ENCODE results near the gene NSG2.

NSG2 gene

DNA sequence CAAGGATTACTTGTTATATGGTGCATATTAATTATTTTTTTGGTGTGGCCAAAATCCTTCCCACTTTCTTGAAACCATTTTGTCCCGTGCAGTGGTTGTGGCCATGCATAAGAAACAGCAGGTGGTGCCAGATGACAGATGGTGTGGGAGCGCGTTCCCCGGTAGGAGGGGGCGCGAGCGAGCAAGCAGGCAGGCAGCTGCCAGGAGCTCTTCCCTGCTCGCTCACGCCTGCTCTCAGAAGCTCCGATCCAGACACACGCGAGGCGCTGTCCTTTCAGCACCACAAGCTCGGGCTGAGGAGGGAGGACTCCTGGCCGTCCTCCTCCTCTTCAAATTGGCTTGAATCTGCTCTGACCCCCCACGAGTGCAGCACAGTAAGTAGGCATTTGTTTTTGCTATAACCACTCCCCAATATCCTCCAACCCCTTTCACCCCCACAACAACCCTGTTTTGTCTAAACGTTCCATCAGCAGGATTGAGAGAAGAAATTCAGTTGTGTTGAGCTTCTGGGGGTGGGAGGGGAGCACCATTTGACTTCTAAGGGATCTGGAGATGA, at the start of gene NSG2:
TSS of gene NSG2 (plus strand) at position 237 of the 556 bp plus-strand sequence. CDS start 1,050 bp downstream, outside the sequence.
- peak; percentile 87 for DNase-seq

DNA sequence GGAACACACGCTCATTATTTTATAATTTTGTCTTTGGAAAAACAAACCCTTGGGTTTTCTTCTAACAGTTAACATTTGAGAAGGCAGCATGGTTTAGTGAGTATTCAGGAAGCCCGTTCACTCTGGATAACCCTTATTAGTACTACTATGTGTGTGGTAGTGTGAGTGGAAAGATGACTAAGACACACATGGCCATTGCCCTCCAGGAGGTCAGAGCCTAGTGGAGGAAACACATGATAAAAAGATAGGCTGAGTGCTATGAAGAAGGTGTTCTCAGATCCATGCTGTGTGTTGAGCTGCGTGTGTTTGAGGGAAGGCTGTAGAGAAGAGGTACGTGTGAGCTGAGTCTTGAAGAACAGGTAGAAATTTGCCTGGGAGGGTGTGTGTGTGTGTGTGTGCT, 48.2 kb upstream of the NSG2 start:
- no peak for DNase-seq

DNA sequence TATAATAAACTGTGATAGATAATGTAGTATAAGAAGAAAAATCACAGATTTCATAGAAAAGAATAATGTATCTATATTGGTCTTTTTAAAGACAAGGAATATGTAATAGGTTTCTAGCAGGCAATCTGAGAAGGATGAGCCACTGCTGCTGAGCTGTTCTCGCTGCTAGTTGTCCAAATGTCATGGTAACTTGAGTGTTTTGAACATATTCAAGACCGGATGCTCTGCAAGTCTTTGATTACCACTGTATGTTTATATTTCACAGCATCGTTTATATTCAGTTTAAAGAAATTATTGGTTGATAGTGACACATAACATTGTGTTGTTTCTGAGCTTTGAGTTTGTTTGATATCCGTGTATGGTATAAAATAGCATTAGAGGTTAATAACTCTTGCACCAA, 47.0 kb upstream of the NSG2 start:
- DNase-seq: no peak

DNA sequence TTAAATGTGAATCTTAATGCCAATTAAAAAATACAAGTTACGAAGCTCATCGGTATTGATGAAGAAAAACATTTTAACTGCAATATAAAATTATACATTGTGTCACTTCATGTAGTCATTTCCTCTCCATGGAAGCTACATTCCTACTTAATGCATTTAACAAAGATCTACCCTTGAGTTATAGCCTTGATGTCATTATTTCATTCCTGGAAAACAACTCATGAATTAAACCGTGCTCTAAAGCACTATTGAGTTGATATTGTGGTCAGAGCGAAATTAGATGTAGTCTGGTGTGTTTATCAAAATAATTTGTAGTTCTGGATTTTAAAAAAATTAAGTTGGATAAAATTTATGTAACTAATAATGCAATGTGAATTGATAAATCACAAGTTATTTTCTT, 45.4 kb upstream of the NSG2 start:
- no peak for DNase-seq

DNA sequence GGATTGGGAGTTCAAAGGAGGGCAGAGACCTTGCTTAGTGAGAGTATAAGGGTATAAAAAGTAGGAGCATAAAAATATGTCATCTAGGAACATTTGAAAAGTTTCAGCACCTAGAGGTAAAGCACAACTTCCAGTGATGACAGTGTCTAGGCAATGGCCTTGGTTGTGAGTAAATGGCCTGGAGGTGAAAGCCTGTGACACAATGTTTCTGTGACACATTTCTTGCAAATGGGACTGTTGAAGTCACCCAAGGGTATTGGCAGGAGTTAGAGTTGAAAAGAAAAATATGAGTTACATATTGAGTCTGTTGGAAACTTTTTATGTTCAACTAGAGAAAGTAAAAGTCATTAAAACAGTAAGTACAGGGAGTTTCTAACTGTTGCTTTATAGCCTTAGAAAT, 41.7 kb upstream of the NSG2 start:
- DNase-seq: no peak

DNA sequence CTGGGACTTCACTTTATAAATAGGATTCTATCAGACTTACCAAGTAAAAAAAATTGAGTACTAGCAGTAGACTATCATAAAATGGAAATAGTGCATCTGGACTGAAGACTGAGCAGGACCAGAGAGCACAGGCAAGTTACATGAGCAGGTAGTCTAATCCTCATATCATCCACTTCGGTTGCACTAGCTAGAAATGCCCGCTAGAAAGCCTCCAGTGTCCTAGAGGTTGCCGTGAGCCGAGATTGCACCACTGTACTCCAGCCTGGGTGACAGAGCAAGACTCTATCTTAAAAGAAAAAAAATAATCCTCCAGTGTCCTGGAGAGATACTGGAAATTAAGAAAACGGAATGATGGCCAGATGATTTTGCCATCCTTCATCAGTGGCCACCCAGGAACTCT, 36.6 kb upstream of the NSG2 start:
- no peak for DNase-seq

DNA sequence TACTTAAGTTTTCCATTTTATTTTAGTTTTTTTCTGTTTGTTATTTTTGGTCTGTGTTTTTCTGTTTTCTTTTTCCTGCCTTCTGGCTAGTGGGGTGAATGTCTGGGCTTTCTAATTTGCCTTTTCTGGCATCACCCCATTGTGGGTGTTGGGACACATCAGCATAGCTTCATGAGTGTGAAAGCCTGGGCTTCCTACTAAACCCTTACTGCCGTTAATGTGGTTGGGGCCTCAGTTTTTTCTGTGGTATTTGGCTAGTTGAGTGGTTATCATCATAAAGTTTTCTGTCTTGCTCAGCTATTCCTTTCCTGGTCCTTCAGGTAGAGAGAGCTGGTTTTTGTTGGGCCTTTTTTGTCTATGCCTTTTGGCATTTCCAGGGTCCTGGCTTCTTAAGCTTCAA, 35.1 kb upstream of the NSG2 start:
- DNase-seq: no peak

DNA sequence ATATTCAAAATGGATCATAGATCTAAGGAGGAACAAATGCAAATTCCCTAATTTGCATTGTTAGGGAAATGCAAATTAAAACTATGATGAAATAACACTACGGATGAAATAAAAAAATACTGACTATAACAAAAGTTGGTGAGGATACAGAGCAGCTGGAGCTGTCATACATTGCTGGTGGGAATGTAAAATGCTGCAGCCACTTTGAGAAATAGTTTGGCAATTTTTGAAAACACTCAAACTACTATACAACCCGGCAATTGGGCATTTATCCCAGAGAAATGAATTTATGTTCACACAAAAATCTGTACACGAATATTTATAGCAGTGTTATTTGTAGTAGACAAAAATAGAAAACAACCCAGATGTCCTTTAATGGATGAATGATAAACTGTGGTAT, 34.1 kb upstream of the NSG2 start:
- DNase-seq: no peak

DNA sequence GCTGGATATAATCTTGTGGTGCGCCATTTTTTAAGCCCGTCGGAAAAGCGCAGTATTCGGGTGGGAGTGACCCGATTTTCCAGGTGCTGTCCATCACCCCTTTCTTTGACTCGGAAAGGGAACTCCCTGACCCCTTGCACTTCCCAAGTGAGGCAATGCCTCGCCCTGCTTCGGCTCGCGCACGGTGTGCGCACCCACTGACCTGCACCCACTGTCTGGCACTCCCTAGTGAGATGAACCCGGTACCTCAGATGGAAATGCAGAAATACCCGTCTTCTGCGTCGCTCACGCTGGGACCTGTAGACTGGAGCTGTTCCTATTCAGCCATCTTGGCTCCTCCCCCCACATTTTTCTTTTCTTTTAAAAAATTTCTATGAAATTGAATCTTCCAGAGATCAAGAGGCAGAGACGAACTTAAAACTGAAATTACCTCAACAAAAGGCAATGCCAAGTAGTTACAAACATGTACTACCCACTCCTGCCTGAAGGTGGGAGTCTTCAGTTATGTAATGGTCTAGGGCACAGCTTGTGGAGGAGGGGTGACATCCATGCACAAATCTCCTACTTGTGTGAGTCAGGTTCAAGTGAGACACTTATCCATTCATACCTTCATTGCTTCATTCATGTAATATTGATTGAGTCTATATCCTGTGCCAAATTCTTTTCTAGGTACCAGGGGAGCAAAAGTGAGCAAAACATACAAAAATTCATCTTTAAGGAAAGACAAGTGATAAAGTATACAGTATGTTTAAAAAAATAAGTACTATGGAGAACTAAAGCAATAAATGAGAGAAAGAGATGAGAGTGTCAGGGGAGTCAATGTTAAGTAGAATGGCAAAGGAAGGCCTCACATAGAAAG, 25.2 kb upstream of the NSG2 start:
- DNase-seq: peak; percentile 32

DNA sequence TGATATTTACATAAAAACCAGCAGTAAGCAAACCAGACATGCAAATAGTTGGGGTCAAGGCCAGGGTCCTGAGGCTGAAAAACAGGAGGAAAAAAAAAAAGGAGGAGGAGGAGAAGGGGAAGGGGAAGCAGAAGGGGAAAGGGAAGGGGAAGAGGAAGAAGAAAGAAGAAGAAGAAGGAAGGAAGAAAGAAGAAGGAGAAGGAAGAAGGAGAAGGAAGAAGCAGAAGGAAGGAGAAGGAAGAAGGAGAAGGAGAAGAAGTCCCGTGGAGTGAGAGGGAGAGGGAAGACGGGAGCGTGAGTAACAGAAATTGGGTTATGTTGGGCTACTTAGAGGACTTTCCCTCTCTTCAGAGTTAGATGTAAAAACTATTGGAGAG, 24.6 kb upstream of the NSG2 start:
- no peak for DNase-seq

DNA sequence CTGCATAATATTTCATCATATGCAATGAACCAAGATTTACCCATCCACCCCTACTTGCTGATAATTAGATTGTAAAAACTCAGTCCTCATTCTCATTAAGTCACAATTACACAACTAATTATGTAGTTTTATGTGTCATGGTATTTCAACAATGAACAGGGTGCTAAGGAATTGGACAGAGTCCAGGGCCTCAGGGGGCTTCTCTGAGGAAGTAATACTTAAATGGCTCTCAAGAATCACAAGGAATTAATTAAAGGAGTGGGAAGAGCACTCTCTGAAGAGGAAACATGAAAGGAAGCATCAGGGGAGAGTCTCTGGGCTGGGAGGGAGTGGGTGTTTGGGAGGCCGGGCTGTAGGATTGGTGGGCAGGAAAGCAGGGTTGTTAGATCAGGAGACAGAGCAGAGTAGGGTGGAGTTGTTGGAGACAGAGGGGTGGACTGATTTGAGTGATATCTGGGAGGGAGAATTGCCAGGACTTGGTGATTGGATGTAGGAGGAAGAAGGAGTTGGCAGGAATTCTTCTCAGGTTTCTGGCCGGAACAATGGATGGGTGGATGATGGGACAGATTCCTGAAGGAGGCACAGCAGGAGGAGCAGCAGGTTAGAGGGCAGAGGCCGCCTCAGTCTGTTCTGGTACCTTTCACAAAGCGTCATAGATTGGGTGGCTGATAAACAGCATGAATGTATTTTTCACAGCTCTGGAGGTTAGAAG, 23.0 kb upstream of the NSG2 start:
- DNase-seq: no peak

DNA sequence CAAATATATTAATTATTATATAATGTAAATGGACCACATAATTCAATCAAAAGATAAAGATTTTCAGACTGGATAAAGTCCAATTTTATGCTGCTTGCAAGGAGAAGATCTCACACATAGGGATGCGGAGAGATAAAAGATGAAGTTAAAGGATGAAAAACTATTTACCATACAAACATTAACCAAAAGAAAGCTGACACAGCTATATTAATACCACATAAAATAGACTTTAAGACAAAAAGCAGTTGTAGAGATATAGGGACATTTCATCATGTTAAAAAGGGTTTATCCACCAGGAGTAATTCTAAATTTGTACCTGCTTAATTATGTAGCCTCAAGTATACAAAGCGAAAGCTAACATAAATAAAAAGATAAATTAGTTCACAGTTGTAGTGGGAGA, 15.2 kb upstream of the NSG2 start:
- no peak for DNase-seq

DNA sequence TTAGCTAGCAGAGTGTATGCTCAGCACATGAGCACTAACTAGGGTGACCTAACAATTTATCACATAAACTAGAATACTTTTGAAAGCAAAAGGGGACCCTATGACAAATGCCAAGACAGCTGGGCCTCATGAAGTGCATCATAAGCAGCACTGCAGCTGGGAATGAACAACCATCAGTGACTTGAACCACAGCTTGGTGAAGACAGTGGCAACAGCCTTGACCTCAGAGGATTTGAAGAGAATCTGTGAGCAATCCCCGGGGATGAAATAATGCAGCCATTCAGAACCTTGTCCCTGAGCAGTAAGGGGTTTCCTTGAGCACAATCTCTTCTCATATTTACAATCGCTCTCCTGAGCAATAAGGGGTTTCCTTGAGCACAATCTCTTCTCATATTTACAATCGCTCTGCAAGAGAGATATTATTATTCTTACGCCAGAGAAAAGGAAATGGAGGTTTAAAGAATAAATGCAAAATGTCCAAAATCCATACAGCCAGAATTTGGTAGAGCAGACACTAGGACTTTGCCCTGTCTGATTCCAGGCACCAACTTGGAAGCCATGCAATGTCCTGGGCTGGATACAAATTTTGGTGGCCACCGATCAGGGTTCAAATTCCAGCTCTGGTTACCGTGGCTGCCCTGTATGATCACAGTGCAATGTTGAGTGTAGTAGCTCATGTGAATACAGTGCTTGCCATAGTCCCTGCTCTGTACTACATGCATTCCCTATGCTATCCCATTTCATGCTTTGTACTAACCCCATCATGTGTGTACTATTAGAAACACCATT, 846 bp upstream of the NSG2 start:
- no peak for DNase-seq

DNA sequence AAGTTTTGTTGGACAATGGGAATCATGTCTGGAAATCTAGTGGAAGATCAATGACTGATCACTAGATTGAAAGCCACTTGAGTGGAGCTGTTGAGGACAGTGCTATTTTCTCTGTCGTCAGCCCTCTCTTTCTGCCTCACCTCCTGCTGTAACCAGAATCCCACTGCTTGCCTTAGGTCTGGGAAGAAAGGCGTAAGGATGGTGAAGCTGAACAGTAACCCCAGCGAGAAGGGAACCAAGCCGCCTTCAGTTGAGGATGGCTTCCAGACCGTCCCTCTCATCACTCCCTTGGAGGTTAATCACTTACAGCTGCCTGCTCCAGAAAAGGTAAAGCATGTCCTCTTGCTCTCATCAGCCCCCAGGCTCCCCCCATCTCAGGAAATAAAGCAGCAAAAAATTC, 1.1 kb downstream of the NSG2 start:
- DNase-seq: no peak

DNA sequence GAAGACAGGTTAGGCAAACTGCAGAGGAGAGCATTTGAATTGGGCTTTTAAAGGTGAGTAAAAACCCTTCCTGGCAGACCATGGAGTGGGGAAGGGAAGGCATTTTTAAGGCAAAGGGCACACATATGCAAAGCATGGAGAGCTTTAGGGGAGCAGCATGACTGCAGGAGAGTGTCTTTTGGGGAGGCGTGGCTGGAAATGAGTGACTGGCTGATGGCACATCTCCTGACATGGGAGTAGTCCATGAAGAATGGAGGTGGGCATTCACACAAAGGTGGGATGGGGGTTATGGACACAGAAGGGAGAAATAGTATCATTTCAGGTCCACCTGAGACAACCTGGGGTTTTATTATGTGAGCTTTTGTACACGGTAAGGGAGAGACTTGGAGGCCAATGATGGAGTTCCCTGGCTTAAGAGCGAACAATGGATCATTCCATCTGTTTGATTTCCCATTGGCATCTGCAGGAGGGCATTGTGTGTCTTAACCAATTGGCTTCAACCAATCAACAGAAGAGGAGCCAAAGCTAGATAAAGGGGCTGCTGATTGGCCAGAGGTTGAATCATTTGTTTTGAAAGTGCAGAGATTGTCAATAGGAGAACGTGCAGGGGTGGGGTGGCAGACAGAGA, 2.1 kb downstream of the NSG2 start:
- DNase-seq: no peak

DNA sequence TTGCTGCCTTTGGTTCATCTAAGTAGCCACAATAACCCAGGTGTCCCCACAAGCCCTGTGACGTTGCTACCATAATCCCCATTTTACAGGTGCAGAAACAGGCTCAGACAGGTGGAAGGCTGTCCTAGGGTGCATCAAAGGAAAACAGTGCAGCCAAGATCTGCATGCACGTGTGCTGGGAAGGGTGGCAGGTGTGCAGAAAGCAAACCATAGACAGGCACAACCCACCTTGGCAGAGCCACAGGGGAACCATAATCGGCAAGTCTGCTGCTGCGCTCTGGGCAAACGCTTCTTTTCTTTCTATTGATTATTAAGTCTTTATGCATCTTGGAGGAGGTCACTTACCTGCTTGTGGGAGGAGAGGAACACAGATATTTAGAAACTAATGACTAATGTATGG, 7.1 kb downstream of the NSG2 start:
- DNase-seq: no peak

DNA sequence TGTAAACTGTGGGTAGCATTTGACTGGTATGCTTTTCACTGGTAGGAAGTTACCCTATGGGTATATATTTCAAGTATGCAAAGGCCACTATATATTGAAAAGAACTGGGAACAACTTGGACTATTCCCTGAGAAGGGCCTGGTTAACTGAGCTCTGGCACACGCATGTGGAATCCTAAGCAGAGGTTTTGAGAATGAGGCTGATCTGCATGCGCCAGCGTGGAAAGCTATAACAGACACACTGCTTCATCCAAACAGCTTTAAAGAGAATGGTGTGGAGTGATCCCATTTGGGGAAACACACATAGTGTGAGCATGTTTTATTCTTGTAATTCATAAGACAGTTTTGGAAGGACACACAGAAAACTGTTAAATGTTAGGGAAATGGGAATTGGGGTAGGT, 8.4 kb downstream of the NSG2 start:
- no peak for DNase-seq

DNA sequence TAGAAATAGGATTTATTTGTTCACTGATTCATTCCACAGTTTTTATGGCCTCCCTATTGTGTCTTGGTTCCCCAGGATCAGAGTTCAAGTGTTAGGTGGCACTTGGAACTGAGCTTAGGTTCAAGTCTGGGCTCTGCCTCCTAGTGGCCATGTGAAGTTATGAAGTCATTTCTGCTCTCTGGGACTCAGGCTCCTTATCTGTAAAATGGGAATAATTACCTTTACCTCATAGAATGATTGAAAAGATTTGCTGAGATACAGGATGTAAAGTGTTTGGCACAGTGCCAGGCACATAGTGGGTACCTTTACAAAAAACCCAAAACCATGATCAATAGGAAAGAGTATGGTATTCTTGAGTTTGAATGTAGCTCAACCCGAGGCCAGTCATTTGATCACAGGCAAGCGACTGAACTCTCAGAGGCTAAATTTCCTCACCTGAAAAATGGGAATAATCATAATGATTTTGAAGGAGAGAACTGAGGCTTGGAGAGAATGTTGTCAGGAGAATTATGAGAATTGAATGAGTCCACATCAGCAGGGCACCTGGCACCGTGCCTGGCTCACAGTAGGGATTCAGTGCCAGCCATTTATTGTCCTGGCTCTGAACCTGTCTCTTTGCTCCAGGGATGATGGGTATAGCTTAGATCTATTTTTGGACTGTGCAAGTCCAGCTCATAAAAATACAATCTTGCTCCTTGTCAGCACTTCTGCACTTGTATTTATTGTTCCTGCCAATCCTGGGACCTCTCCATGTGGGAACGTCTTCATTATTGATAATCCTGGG, 10.8 kb downstream of the NSG2 start:
- DNase-seq: no peak

DNA sequence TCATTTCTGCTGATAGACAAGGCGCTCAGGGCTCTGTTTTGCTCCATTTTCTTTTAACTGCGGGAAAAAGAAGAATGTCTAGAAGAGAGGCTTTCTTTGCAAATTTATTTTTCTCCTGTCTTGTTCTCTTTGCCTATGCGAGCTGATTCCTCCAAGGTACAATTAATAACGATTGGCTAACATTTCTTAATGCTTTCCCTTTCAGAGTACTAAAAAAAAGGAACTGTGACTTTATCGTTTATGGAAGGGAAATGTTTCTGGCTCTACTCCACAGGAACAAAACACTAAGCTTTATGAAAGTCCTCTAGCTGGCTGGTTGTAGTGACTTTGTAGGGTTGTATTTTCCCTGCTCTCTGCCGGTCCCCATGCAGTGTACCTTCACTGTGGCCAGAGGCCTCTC, 11.7 kb downstream of the NSG2 start:
- DNase-seq: no peak

DNA sequence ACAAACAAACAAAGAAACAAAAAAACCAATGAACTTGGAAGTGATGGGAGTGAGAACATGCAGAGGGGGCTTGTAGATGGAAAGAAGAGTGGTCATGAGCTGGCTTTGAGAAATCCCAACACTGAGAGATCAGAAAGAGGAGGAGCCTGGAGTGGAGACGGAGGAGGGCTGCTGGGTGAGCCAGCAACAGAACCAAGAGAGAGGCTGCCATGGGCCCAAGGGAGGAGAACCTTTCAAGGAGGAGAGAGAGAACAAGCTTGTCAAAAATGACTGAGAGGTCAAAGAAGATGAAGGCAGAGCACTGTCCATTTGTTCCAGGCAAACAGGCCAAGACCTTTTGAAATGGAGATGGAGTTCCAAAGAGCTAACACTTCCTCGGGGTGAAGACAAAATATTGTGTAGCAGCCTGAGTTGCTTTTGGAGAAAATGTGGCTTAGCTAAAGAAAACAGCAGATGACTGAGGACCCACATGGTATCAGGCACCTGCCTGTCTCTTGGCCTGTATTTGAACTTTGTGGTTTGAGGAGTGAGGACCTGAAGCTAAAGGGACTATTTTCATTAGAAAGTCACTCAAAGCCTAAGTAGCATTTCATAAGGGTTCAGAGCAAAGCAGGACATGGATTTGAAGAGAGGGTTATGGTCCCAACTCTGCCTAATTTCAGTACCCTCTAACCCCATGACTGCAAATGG, 13.1 kb downstream of the NSG2 start:
- DNase-seq: no peak

DNA sequence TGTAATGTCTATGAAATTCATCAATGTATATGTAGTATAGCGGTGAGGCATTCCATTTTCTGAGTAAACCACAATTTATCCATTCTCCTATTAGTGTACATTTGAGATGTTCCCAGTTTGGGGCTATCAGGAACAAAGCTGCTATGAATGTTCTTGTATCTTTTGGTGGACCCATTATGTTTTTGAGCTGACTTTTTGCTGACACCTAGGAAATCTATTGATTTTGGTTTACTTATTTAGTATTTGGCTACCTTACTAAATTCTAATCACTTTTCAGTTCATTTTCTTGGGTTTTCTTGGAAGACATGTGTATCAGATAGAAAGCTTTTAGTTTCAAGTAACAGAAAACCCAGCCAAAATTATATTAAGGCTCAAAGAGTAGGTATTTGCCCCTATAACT, 13.7 kb downstream of the NSG2 start:
- no peak for DNase-seq

All from fibroblast of upper back skin (primary cell).